NCI-H1105 (cell line): Measurements from ENCODE around the gene SPTSSA.
"Not testable (repeated sequence)": the region's sequence is repeated elsewhere in the genome, so short reads cannot be mapped to it uniquely, and the experiment has no call there.

Experiments used
- DNase-seq: peaks from one replicate; lab custom pipeline; 2025; lab: John Stamatoyannopoulos, UW

SPTSSA gene

GRCh38 chr14:34472706-34473279 is 10.8 kb upstream of the SPTSSA start:
- DNase-seq, result no peak

GRCh38 chr14:34470319-34470718 is 8.3 kb upstream of the SPTSSA start:
- DNase-seq, result no peak

- no peak for DNase-seq
Measured at GRCh38 chr14:34466691-34467090, 4.7 kb upstream of the SPTSSA start.

GRCh38 chr14:34465069-34465859 is 3.2 kb upstream of the SPTSSA start:
- DNase-seq, result no peak

- DNase-seq, result no peak
Measured at GRCh38 chr14:34463598-34463961, 1.5 kb upstream of the SPTSSA start.

- peak; percentile 33 for DNase-seq
Measured at GRCh38 chr14:34461334-34462131, 507 bp downstream of the SPTSSA start.

- DNase-seq, result no peak
Measured at GRCh38 chr14:34460841-34461240, 1.2 kb downstream of the SPTSSA start.

- no peak for DNase-seq
Measured at GRCh38 chr14:34460295-34460694, 1.7 kb downstream of the SPTSSA start.

- DNase-seq, result no peak
Measured at GRCh38 chr14:34457186-34457585, 4.9 kb downstream of the SPTSSA start.

GRCh38 chr14:34453226-34453625 is 8.8 kb downstream of the SPTSSA start:
- no peak for DNase-seq

GRCh38 chr14:34452258-34452822 is 9.7 kb downstream of the SPTSSA start:
- DNase-seq, result no peak

- no peak for DNase-seq
Measured at GRCh38 chr14:34450958-34451357, 11.1 kb downstream of the SPTSSA start.

GRCh38 chr14:34450542-34450915 is 11.5 kb downstream of the SPTSSA start:
- DNase-seq, result peak; percentile 52

GRCh38 chr14:34449819-34450541 is 12.1 kb downstream of the SPTSSA start:
- DNase-seq, result no peak

- DNase-seq, result no peak
Measured at GRCh38 chr14:34439090-34439489, 22.9 kb downstream of the SPTSSA start.

- no peak for DNase-seq
Measured at GRCh38 chr14:34438438-34438837, 23.6 kb downstream of the SPTSSA start.

GRCh38 chr14:34437729-34438080 is 24.3 kb downstream of the SPTSSA start:
- DNase-seq, result no peak

GRCh38 chr14:34436960-34437728 is 24.9 kb downstream of the SPTSSA start:
- no peak for DNase-seq

GRCh38 chr14:34436118-34436905 is 25.7 kb downstream of the SPTSSA start:
- no peak for DNase-seq

- no peak for DNase-seq
Measured at GRCh38 chr14:34433957-34434356, 28.1 kb downstream of the SPTSSA start.

- DNase-seq, result not testable (repeated sequence)
Measured at GRCh38 chr14:34428102-34428466, 34.0 kb downstream of the SPTSSA start.
